Uterus (tissue), 2 donors: ENCODE measurements around the gene MGST2.

Experiments used
- POLR2A ChIP-seq, 2 donors: fragments of 450-650 bp; IDR thresholded peaks; one replicate each; pipeline ENCODE4 v1.6.1; 2016; ENCODE audit warnings: antibody characterized with exemption in 2 of 2, mild to moderate bottlenecking in 1 of 2, moderate library complexity in 1 of 2
- TF ChIP-seq, protein P1 (sequence below), 4 experiments: fragments of 200-600 bp in 2 of 4; fragments of 450-650 bp in 2 of 4; sonication (generic) in 2 of 4; IDR thresholded peaks; one replicate each; pipeline ENCODE4 v1.5.1; 2016 to 2019; ENCODE audit warnings: antibody characterized with exemption in 4 of 4, mild to moderate bottlenecking in 2 of 4, moderate library complexity in 1 of 4

DNA sequence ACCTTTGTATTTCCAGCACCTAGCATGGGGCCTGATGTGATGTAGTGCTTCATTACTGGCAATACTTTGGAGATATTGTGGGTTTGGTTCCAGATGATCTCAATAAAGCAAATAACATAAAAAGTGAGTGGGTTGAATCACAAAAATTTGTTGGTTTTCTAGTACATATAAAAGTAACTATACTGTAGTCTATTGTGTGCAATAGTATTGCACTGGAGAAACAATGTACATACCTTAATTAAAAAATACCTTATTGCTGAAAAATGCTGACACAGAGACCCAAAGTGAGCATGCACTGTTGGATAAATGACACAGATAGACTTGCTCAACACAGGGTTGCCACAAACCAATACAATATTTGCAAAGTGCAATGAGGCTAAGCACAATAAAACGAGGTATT lies 17.7 kb upstream of the MGST2 start:
- TF ChIP-seq, protein P1, sequence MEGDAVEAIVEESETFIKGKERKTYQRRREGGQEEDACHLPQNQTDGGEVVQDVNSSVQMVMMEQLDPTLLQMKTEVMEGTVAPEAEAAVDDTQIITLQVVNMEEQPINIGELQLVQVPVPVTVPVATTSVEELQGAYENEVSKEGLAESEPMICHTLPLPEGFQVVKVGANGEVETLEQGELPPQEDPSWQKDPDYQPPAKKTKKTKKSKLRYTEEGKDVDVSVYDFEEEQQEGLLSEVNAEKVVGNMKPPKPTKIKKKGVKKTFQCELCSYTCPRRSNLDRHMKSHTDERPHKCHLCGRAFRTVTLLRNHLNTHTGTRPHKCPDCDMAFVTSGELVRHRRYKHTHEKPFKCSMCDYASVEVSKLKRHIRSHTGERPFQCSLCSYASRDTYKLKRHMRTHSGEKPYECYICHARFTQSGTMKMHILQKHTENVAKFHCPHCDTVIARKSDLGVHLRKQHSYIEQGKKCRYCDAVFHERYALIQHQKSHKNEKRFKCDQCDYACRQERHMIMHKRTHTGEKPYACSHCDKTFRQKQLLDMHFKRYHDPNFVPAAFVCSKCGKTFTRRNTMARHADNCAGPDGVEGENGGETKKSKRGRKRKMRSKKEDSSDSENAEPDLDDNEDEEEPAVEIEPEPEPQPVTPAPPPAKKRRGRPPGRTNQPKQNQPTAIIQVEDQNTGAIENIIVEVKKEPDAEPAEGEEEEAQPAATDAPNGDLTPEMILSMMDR (IDR thresholded peaks at IDR 0.05), result no peak
- TF ChIP-seq POLR2A (IDR thresholded peaks at IDR 0.05), result no peak
